Measurements from ENCODE around the gene ZNF124. TPM values are rescaled to one million over a fixed set of nuclear protein-coding genes. Genes with fewer than 3 reads are reported as not detected.
"Not testable (repeated sequence)": the region's sequence is repeated elsewhere in the genome, so short reads cannot be mapped to it uniquely, and the experiment has no call there.

Gene ZNF124
- total RNA-seq, 5 donors from 2014 or later (not counting 1 experiment from before 2014, with no cell fraction given), result 17.0 to 22.1 (median 18.3) TPM

- POLR2A ChIA-PET, result interaction anchor here in 1 of 2 donors (0.7 kb wide), 1 partner anchor 36 kb away, joined by 3 read pairs; no protein-coding TSS in a partner anchor
- CTCF ChIA-PET, result no interaction called here
Observed at GRCh38 chr1:247164694-247165093, 7.1 kb downstream of the ZNF124 start.

GRCh38 chr1:247156787-247157232 lies 15.0 kb downstream of the ZNF124 start:
- Histone ChIP-seq H3K9me3 (peaks cover 32% of the 10 kb centered on the region), H3K4me3 (ENCODE audit: control insufficient read depth in 1 of 2, extremely low read depth in 1 of 2, low read length in 1 of 2) (no peak overlapping the region), H3K27me3 (replicated peaks in 1 of 2; ENCODE audit: control insufficient read depth in 2 of 2, extremely low read depth in 1 of 2, insufficient read depth in 2 of 2, low read length in 1 of 2) (no peaks in the 10 kb centered on the region), H3K4me1 (ENCODE audit: control insufficient read depth in 1 of 2, extremely low read depth in 1 of 2, insufficient read depth in 2 of 2, low read length in 2 of 2) (no peaks in the 10 kb centered on the region), H3K27ac (ENCODE audit: low read length) (no peak overlapping the region), H3K36me3 (ENCODE audit: control insufficient read depth in 2 of 2, extremely low read depth in 1 of 2, insufficient read depth in 1 of 2, low read length in 1 of 2) (peaks cover 14 to 38% of the 10 kb centered on the region in 2 donors)
- DNase-seq (peak in 1 of 35 experiments; percentile 2), ATAC-seq (replicated peaks in 1 of 4) (no peak)
- H3K27ac Mint-ChIP-seq, result no peak overlapping the region
- H3K4me1 Mint-ChIP-seq, result peaks cover 0 to under 1% (median 0%) of the 10 kb centered on the region in 3 donors
- peaks cover 86% of the 10 kb centered on the region for H3K36me3 Mint-ChIP-seq
- WGBS (ENCODE audit: insufficient coverage), result no CpG with 5 or more reads among the region's 6 CpGs
- peaks cover 11 to 65% (median 57%) of the 10 kb centered on the region in 3 donors for H3K9me3 Mint-ChIP-seq
- no peak overlapping the region for H3K4me3 Mint-ChIP-seq
- no peaks in the 10 kb centered on the region for H3K27me3 Mint-ChIP-seq
- ChIA-PET POLR2A (no interaction called here), CTCF (no interaction called here)

More at GRCh38 chr1:247164694-247165093, 7.1 kb downstream of the ZNF124 start:
- Histone ChIP-seq H3K4me1 (ENCODE audit: control insufficient read depth in 1 of 2, extremely low read depth in 1 of 2, insufficient read depth in 2 of 2, low read length in 2 of 2) (no peaks in the 10 kb centered on the region), H3K27ac (ENCODE audit: low read length) (no peak overlapping the region), H3K4me3 (ENCODE audit: control insufficient read depth in 1 of 2, extremely low read depth in 1 of 2, low read length in 1 of 2) (no peak overlapping the region), H3K27me3 (replicated peaks in 1 of 2; ENCODE audit: control insufficient read depth in 2 of 2, extremely low read depth in 1 of 2, insufficient read depth in 2 of 2, low read length in 1 of 2) (no peaks in the 10 kb centered on the region), H3K36me3 (ENCODE audit: control insufficient read depth in 2 of 2, extremely low read depth in 1 of 2, insufficient read depth in 1 of 2, low read length in 1 of 2) (peaks cover 0 to 3% of the 10 kb centered on the region in 2 donors), H3K9me3 (peaks cover 18% of the 10 kb centered on the region)
- no peak for ATAC-seq (replicated peaks in 1 of 4)
- WGBS (ENCODE audit: insufficient coverage), result 100% methylated on average over 2 of the region's 6 CpGs
- Mint-ChIP-seq H3K36me3 (peaks cover 79% of the 10 kb centered on the region), H3K27ac (no peak overlapping the region), H3K27me3 (no peaks in the 10 kb centered on the region), H3K4me1 (peaks cover 29 to 34% (median 32%) of the 10 kb centered on the region in 3 donors), H3K4me3 (no peak overlapping the region), H3K9me3 (peaks cover 13 to 72% (median 60%) of the 10 kb centered on the region in 3 donors)
- DNase-seq, result no peak

GRCh38 chr1:247147781-247148180 lies 24.0 kb downstream of the ZNF124 start:
- WGBS (ENCODE audit: insufficient coverage), result no CpG with 5 or more reads among the region's 2 CpGs
- Histone ChIP-seq H3K27ac (ENCODE audit: low read length) (no peak overlapping the region), H3K4me1 (ENCODE audit: control insufficient read depth in 1 of 2, extremely low read depth in 1 of 2, insufficient read depth in 2 of 2, low read length in 2 of 2) (no peaks in the 10 kb centered on the region), H3K4me3 (ENCODE audit: control insufficient read depth in 1 of 2, extremely low read depth in 1 of 2, low read length in 1 of 2) (peak overlapping the region in 1 of 2 donors; percentile 15), H3K36me3 (ENCODE audit: control insufficient read depth in 2 of 2, extremely low read depth in 1 of 2, insufficient read depth in 1 of 2, low read length in 1 of 2) (peaks cover 0 to 6% of the 10 kb centered on the region in 2 donors), H3K27me3 (replicated peaks in 1 of 2; ENCODE audit: control insufficient read depth in 2 of 2, extremely low read depth in 1 of 2, insufficient read depth in 2 of 2, low read length in 1 of 2) (no peaks in the 10 kb centered on the region), H3K9me3 (peaks cover 50% of the 10 kb centered on the region)
- Mint-ChIP-seq H3K9me3 (peaks cover 32 to 47% (median 42%) of the 10 kb centered on the region in 3 donors), H3K36me3 (peaks cover 63% of the 10 kb centered on the region), H3K4me3 (no peak overlapping the region), H3K27me3 (no peaks in the 10 kb centered on the region), H3K27ac (no peak overlapping the region), H3K4me1 (no peaks in the 10 kb centered on the region)
- POLR2A ChIA-PET, result no interaction called here
- CTCF ChIA-PET, result interaction anchor here in 1 of 2 donors (0.6 kb wide), 1 partner anchor 80 kb away, joined by 3 read pairs; no protein-coding TSS in a partner anchor
- DNase-seq (no peak), ATAC-seq (replicated peaks in 1 of 4) (no peak)

GRCh38 chr1:247147120-247147519 lies 24.7 kb downstream of the ZNF124 start:
- H3K4me1 ChIP-seq (ENCODE audit: control insufficient read depth in 1 of 2, extremely low read depth in 1 of 2, insufficient read depth in 2 of 2, low read length in 2 of 2); H3K36me3 ChIP-seq (ENCODE audit: control insufficient read depth in 2 of 2, extremely low read depth in 1 of 2, insufficient read depth in 1 of 2, low read length in 1 of 2); ATAC-seq (replicated peaks in 1 of 4); H3K4me3 Mint-ChIP-seq; H3K27me3 Mint-ChIP-seq; H3K27ac ChIP-seq (ENCODE audit: low read length); H3K4me3 ChIP-seq (ENCODE audit: control insufficient read depth in 1 of 2, extremely low read depth in 1 of 2, low read length in 1 of 2); H3K27me3 ChIP-seq (replicated peaks in 1 of 2; ENCODE audit: control insufficient read depth in 2 of 2, extremely low read depth in 1 of 2, insufficient read depth in 2 of 2, low read length in 1 of 2); DNase-seq; H3K27ac Mint-ChIP-seq; H3K4me1 Mint-ChIP-seq: not testable (repeated sequence)
- peaks cover 48% of the 10 kb centered on the region for H3K9me3 ChIP-seq
- Mint-ChIP-seq H3K36me3 (peaks cover 62% of the 10 kb centered on the region), H3K9me3 (peaks cover 31 to 48% (median 42%) of the 10 kb centered on the region in 3 donors)
- 100% methylated on average over 2 of the region's 10 CpGs for WGBS (ENCODE audit: insufficient coverage)
- ChIA-PET POLR2A (interaction anchor here in 1 of 2 donors (0.6 kb wide), 1 partner anchor 14 kb away, joined by 3 read pairs; no protein-coding TSS in a partner anchor), CTCF (interaction anchor here in 1 of 2 donors (0.6 to 0.7 kb wide), 2 partner anchors 79 to 1969 kb away, joined by 3 to 6 read pairs; no protein-coding TSS in a partner anchor)

- Histone ChIP-seq H3K4me3 (ENCODE audit: control insufficient read depth in 1 of 2, extremely low read depth in 1 of 2, low read length in 1 of 2) (no peak overlapping the region), H3K4me1 (ENCODE audit: control insufficient read depth in 1 of 2, extremely low read depth in 1 of 2, insufficient read depth in 2 of 2, low read length in 2 of 2) (no peaks in the 10 kb centered on the region), H3K36me3 (ENCODE audit: control insufficient read depth in 2 of 2, extremely low read depth in 1 of 2, insufficient read depth in 1 of 2, low read length in 1 of 2) (peaks cover 0 to 11% of the 10 kb centered on the region in 2 donors), H3K9me3 (peaks cover 46% of the 10 kb centered on the region), H3K27me3 (replicated peaks in 1 of 2; ENCODE audit: control insufficient read depth in 2 of 2, extremely low read depth in 1 of 2, insufficient read depth in 2 of 2, low read length in 1 of 2) (no peaks in the 10 kb centered on the region), H3K27ac (ENCODE audit: low read length) (no peak overlapping the region)
- H3K27me3 Mint-ChIP-seq, result no peaks in the 10 kb centered on the region
- DNase-seq, result no peak
- H3K4me1 Mint-ChIP-seq, result no peaks in the 10 kb centered on the region
- ATAC-seq (replicated peaks in 1 of 4), result no peak
- H3K9me3 Mint-ChIP-seq, result peaks cover 31 to 47% (median 40%) of the 10 kb centered on the region in 3 donors
- POLR2A ChIA-PET, result interaction anchor here in 1 of 2 donors (0.6 to 0.7 kb wide), 2 partner anchors 15 to 83 kb away, joined by 3 to 4 read pairs; no protein-coding TSS in a partner anchor
- CTCF ChIA-PET, result interaction anchor here in 1 of 2 donors (0.7 to 1.0 kb wide), 2 partner anchors 70 to 1969 kb away, joined by 3 to 6 read pairs; no protein-coding TSS in a partner anchor
- H3K36me3 Mint-ChIP-seq, result peaks cover 60% of the 10 kb centered on the region
- 93% methylated on average over 3 of the region's 3 CpGs for WGBS (ENCODE audit: insufficient coverage)
- H3K4me3 Mint-ChIP-seq, result no peak overlapping the region
- H3K27ac Mint-ChIP-seq, result no peak overlapping the region
Observed at GRCh38 chr1:247146671-247147070, 25.1 kb downstream of the ZNF124 start.

GRCh38 chr1:247145279-247145678 lies 26.5 kb downstream of the ZNF124 start:
- Mint-ChIP-seq H3K27me3 (no peaks in the 10 kb centered on the region), H3K4me3 (no peak overlapping the region), H3K27ac (no peak overlapping the region), H3K4me1 (no peaks in the 10 kb centered on the region), H3K36me3 (peaks cover 63% of the 10 kb centered on the region), H3K9me3 (peaks cover 30 to 47% (median 40%) of the 10 kb centered on the region in 3 donors)
- POLR2A ChIA-PET, result interaction anchor here in 1 of 2 donors (1.2 kb wide), 1 partner anchor 11 kb away, joined by 3 read pairs; no protein-coding TSS in a partner anchor
- Histone ChIP-seq H3K27me3 (replicated peaks in 1 of 2; ENCODE audit: control insufficient read depth in 2 of 2, extremely low read depth in 1 of 2, insufficient read depth in 2 of 2, low read length in 1 of 2) (no peaks in the 10 kb centered on the region), H3K36me3 (ENCODE audit: control insufficient read depth in 2 of 2, extremely low read depth in 1 of 2, insufficient read depth in 1 of 2, low read length in 1 of 2) (peaks cover 0 to 20% of the 10 kb centered on the region in 2 donors), H3K9me3 (peaks cover 46% of the 10 kb centered on the region), H3K4me1 (ENCODE audit: control insufficient read depth in 1 of 2, extremely low read depth in 1 of 2, insufficient read depth in 2 of 2, low read length in 2 of 2) (no peaks in the 10 kb centered on the region), H3K4me3 (ENCODE audit: control insufficient read depth in 1 of 2, extremely low read depth in 1 of 2, low read length in 1 of 2) (no peak overlapping the region), H3K27ac (ENCODE audit: low read length) (no peak overlapping the region)
- no peak for DNase-seq
- 100% methylated on average over 4 of the region's 6 CpGs for WGBS (ENCODE audit: insufficient coverage)
- no peak for ATAC-seq (replicated peaks in 1 of 4)
- CTCF ChIA-PET, result no interaction called here

Measured in T-cell (primary cell).